Endothelial cell (in vitro differentiated cells): ENCODE measurements around the gene IQCN. TPM values are rescaled to one million over a fixed set of nuclear protein-coding genes. Genes with fewer than 3 reads are reported as not detected.

Experiments used
- DNase-seq: peaks from one replicate; pipeline ENCODE4 v3.0.0; 2021; ENCODE audit warnings: low spot score
- H3K27ac Mint-ChIP-seq: one replicate; pipeline ENCODE4 v1.8.0; 2021; ENCODE audit warnings: mixed read lengths, inconsistent platforms; ENCODE audit not compliant: unreplicated experiment
- H3K27me3 Mint-ChIP-seq: one replicate; pipeline ENCODE4 v1.8.0; 2021; ENCODE audit warnings: mild to moderate bottlenecking, moderate library complexity, mixed read lengths, inconsistent platforms; ENCODE audit not compliant: unreplicated experiment
- H3K36me3 Mint-ChIP-seq: one replicate; pipeline ENCODE4 v1.8.0; 2021; ENCODE audit warnings: mild to moderate bottlenecking, low read depth, mixed read lengths, inconsistent platforms; ENCODE audit not compliant: unreplicated experiment
- H3K4me1 Mint-ChIP-seq: one replicate; pipeline ENCODE4 v1.8.0; 2021; ENCODE audit warnings: mild to moderate bottlenecking, mixed read lengths, inconsistent platforms; ENCODE audit not compliant: unreplicated experiment
- H3K4me3 Mint-ChIP-seq: one replicate; pipeline ENCODE4 v1.8.0; 2021; ENCODE audit warnings: mild to moderate bottlenecking, mixed read lengths, inconsistent platforms; ENCODE audit not compliant: unreplicated experiment
- H3K9me3 Mint-ChIP-seq: one replicate; pipeline ENCODE4 v1.8.0; 2021; ENCODE audit warnings: mixed read lengths, inconsistent platforms; ENCODE audit not compliant: unreplicated experiment
- total RNA-seq: library from RNA; stranded (reverse); fragmentation: NEBNext Ultra II Directional; extraction: Animal tissue kit (Norgen Biotek cat#: 25700); gene quantifications from one replicate; pipeline ENCODE4 v1.2.1, GENCODE V29; 2021; ENCODE audit not compliant: unreplicated experiment
- TF ChIP-seq, protein P1 (sequence below): fragments of 200-600 bp; sonication (generic); IDR thresholded peaks from one replicate; pipeline ENCODE4 v1.5.0; 2021; ENCODE audit warnings: antibody characterized with exemption; ENCODE audit not compliant: unreplicated experiment

Gene IQCN
- total RNA-seq, 1 donor from 2014 or later, result 1.2 TPM

DNA sequence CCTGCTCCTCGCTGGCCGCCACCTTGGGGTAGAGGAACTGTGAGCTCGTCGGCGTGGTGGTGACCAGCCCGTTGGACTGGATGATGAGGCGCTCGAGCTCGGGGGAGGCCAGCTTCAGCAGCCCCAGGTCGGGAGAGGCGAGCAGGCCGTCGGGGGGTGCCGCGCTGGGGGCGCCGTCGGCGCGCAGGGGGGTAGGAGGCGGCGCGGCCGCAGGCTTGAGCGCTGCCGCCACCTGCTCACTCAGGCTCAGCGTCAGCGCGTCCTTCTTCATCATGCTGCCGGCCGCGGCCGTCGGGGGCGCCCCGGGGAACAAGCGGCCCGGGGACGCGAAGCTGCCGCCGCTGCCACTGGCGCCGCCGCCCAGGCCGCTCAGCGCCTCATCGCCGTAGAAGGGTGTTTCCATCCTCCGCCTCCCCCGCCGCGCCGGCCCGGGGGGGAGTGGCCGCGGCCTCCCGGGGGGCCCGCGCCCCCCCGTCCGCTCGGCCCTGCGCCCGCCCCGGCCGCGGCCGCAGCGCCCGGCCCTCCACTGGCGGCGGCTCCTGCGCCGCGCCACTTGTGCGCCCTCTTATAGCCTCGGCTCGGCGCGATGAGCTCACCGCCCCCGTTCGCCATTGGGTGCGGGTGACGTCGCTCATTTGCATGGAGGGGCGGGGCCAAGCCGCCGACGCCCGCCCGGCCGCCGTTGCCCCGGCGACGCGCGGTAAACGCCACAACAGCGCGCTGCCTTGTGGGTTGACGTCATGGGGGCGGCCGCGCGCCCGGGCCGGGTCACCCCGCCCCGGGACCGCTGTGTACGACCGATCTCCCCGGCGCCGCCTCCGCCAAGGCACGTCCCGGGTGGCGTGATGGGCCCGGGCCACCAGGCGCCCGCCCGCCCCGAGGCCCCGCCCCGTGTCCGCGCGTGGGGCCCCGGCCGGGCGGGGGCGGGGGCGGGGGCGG, 7.1 kb upstream of the IQCN start, which contains the start of gene JUND:
Gene JUND, minus strand, starts transcription at position 541 of the 939 bp plus-strand sequence. Its CDS starts 138 bp downstream, at position 403.
- peaks cover 14% of the 10 kb centered on the region for H3K36me3 Mint-ChIP-seq
- TF ChIP-seq, protein P1, sequence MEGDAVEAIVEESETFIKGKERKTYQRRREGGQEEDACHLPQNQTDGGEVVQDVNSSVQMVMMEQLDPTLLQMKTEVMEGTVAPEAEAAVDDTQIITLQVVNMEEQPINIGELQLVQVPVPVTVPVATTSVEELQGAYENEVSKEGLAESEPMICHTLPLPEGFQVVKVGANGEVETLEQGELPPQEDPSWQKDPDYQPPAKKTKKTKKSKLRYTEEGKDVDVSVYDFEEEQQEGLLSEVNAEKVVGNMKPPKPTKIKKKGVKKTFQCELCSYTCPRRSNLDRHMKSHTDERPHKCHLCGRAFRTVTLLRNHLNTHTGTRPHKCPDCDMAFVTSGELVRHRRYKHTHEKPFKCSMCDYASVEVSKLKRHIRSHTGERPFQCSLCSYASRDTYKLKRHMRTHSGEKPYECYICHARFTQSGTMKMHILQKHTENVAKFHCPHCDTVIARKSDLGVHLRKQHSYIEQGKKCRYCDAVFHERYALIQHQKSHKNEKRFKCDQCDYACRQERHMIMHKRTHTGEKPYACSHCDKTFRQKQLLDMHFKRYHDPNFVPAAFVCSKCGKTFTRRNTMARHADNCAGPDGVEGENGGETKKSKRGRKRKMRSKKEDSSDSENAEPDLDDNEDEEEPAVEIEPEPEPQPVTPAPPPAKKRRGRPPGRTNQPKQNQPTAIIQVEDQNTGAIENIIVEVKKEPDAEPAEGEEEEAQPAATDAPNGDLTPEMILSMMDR, result peak; percentile 5
- H3K4me1 Mint-ChIP-seq, result peaks cover 21% of the 10 kb centered on the region
- peak; percentile 97 for DNase-seq
- no peaks in the 10 kb centered on the region for H3K9me3 Mint-ChIP-seq
- peaks cover 46% of the 10 kb centered on the region for H3K27me3 Mint-ChIP-seq
- H3K27ac Mint-ChIP-seq, result peak within 1 kb of the TSS; percentile 99
- H3K4me3 Mint-ChIP-seq, result peak within 1 kb of the TSS; percentile 94

DNA sequence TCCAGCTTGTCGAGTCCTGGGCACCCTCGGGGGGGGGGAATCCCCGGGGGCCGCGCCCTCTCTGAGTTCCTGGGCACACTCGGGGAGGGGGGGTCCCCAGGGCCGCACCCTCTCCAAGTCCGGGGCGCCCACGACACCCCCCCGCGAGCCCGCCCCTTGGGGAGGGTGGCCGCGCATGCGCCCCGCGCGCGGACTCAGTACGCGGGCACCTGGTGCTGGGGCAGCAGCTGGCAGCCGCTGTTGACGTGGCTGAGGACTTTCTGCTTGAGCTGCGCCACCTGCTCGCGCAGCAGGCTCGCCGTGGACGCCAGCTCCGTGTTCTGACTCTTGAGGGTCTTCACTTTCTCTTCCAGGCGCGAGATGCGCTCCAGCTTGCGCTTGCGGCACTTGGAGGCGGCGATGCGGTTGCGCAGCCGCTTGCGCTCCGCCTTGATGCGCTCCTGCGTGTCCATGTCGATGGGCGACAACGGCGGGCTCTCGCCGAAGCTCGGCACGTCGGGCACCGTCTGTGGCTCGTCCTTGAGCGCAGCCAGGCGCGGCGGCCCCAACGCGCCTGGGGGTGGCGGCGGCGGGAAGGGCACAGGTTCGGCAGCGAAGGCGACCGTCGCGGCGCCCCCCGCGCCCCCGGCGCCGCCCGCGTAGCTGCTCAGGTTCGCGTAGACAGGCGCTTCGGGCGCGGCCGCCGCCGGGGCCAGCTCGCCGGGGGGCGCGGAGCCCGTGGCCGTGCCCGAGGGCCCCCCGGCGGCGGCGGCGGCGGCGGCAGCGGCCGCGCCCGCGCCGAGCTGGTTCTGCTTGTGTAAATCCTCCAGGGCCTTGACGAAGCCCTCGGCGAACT, 6.2 kb upstream of the IQCN start:
- Mint-ChIP-seq H3K9me3 (no peaks in the 10 kb centered on the region), H3K4me3 (peak overlapping the region; percentile 94), H3K27ac (peak overlapping the region; percentile 91), H3K27me3 (peaks cover 46% of the 10 kb centered on the region), H3K4me1 (peaks cover 21% of the 10 kb centered on the region), H3K36me3 (peaks cover 14% of the 10 kb centered on the region)
- DNase-seq, result peak; percentile 50
- TF ChIP-seq, protein P1, result peak; percentile 4

DNA sequence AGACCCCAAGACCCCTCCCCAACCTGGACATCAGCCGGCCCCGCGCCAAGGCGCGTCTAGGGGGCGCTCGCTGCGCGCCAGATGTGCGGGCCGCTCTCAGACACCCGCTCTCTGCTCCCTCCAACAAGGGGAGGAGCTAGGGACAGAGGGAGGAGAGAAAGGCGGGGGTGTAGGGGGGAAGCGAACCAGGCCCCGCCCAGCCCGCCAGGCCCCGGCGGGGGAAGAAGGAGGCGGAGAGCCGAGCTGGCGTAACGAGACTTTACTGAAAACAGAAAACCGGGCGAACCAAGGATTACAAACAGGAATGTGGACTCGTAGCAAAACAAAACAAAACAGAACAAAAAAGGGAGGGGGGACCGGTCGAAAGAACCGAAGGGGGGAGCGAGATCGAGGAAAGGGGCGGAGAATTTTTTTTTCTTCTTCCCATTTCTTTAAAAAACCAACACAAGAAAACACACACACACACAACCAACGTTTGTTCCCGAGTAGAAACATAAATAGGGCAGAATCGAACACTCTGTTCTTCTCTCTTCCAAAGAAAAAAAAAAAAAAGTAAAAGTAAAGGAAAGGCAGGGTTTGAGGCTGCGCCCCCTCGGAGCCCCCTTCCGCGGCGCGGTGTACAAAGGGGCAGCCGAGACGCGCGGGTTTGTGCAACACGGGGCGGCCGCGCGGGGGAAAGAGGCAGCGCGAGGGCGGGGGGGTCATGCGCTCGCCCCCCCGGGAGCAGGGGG, 5.4 kb upstream of the IQCN start:
- Mint-ChIP-seq H3K27me3 (peaks cover 48% of the 10 kb centered on the region), H3K4me1 (peaks cover 21% of the 10 kb centered on the region), H3K36me3 (peaks cover 14% of the 10 kb centered on the region), H3K9me3 (no peaks in the 10 kb centered on the region), H3K27ac (peak overlapping the region; percentile 98), H3K4me3 (peak overlapping the region; percentile 98)
- peak; percentile 86 for DNase-seq
- TF ChIP-seq, protein P1, result peak; percentile 65

DNA sequence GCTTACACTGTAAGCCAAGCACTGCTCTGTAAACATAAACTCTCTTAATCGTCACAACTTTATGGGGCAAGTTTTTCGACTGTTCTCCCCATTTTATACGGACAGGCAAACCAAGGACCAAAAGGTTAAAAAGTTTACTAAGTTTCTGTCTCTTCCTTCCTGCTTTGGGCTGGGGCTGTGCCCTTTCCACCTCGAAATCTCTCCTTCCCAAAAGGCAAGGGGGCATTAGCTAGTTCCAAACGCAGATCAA, 4.9 kb upstream of the IQCN start:
- peaks cover 48% of the 10 kb centered on the region for H3K27me3 Mint-ChIP-seq
- peaks cover 21% of the 10 kb centered on the region for H3K4me1 Mint-ChIP-seq
- no peak for DNase-seq
- peak overlapping the region; percentile 98 for H3K27ac Mint-ChIP-seq
- TF ChIP-seq, protein P1, result no peak
- H3K9me3 Mint-ChIP-seq, result no peaks in the 10 kb centered on the region
- peaks cover 14% of the 10 kb centered on the region for H3K36me3 Mint-ChIP-seq
- peak overlapping the region; percentile 98 for H3K4me3 Mint-ChIP-seq
